Uterine smooth muscle cell (primary cell): ENCODE measurements around the gene CA5B. TPM values are rescaled to one million over a fixed set of nuclear protein-coding genes. Genes with fewer than 3 reads are reported as not detected.

Source experiments
- total RNA-seq: library from RNA; depleted of rRNA; stranded (reverse); fragments of >200 nt; gene quantifications from 2 replicates; pipeline ENCODE4 v1.2.3, GENCODE V29; 2014

CA5B gene
- total RNA-seq: 9.7 and 9.8 TPM in 2 replicates

GRCh38 chrX:15737959-15738902 is at the start of gene CA5B:
TSS of gene CA5B (plus strand) at chrX:15738270. CDS start at chrX:15750024, 11,754 bp downstream.

GRCh38 chrX:15789979-15790768 is 52.1 kb downstream of the CA5B start, which contains the start of gene ZRSR2:
TSS of gene ZRSR2 (plus strand) at chrX:15790484. CDS start at chrX:15790496, 12 bp downstream.

Other genes with a start within 250 kb of the CA5B start
- 11.1 and 15.5 TPM in 2 replicates for gene PIR, start 244.9 kb upstream of the CA5B start, total RNA-seq
- 0.11 and 0.25 TPM in 2 replicates for gene BMX, start 237.5 kb upstream of the CA5B start, total RNA-seq
- not detected in 2 replicates for gene ACE2, start 137.3 kb upstream of the CA5B start, total RNA-seq
- 0.12 TPM in 1 of 2 replicates, not detected in the other for gene CLTRN, start 73.5 kb upstream of the CA5B start, total RNA-seq
- gene ZRSR2, start 52.2 kb downstream of the CA5B start, total RNA-seq: 6.1 and 9.0 TPM in 2 replicates
- gene AP1S2, start 116.5 kb downstream of the CA5B start, total RNA-seq: 85.2 and 126 TPM in 2 replicates